ENCODE data around the gene WWOX.

GRCh38 chr16:79018650-79019429, 919.4 kb downstream of the WWOX start:
- TF ChIP-seq CTCF (IDR thresholded peaks at IDR 0.05; ENCODE audit: borderline replicate concordance, extremely low read depth, low read length, poor library complexity, severe bottlenecking) (no peak), EZH2 (IDR thresholded peaks at IDR 0.05; ENCODE audit: borderline replicate concordance, low read depth, low read length, severe bottlenecking) (no peak)
